Prostate gland (tissue), 2 donors: ENCODE results near the gene TRRAP.

ENCODE experiments used
- POLR2AphosphoS5 ChIP-seq: sonication (generic); formaldehyde crosslinking; IDR thresholded peaks from one replicate; pipeline ENCODE4 v1.6.1; 2017; ENCODE audit warnings: antibody characterized with exemption
- TF ChIP-seq, protein P1 (sequence below), 4 experiments: fragments of 200-600 bp in 2 of 4; fragments of 450-650 bp in 2 of 4; sonication (generic) in 2 of 4; IDR thresholded peaks; 1 replicate in 3 of 4; 2 replicates in 1 of 4; pipeline ENCODE4 v1.5.1; 2016 to 2019; ENCODE audit warnings: antibody characterized with exemption in 4 of 4, mild to moderate bottlenecking in 2 of 4, moderate library complexity in 2 of 4

DNA sequence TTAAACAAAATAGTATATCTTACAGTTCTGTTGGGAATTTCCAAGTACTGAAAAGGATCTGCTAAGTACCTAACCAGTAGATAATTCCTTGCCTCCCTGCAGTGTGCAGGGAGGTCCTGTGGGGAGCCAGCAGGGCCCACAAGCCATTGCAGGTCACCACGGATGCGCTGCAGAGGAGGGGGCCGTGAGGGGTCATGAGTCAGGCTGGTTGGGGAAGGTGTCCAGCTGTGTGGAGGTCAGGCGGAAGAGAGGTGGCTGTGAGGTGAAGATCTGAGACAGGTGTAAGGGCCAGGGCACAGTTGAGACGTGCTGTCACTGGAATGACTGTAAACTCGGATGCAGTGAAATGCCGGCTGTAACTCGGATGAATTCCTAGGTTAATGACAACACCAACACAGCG is 80.6 kb downstream of the TRRAP start:
- TF ChIP-seq, protein P1, sequence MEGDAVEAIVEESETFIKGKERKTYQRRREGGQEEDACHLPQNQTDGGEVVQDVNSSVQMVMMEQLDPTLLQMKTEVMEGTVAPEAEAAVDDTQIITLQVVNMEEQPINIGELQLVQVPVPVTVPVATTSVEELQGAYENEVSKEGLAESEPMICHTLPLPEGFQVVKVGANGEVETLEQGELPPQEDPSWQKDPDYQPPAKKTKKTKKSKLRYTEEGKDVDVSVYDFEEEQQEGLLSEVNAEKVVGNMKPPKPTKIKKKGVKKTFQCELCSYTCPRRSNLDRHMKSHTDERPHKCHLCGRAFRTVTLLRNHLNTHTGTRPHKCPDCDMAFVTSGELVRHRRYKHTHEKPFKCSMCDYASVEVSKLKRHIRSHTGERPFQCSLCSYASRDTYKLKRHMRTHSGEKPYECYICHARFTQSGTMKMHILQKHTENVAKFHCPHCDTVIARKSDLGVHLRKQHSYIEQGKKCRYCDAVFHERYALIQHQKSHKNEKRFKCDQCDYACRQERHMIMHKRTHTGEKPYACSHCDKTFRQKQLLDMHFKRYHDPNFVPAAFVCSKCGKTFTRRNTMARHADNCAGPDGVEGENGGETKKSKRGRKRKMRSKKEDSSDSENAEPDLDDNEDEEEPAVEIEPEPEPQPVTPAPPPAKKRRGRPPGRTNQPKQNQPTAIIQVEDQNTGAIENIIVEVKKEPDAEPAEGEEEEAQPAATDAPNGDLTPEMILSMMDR (IDR thresholded peaks at IDR 0.05) = no peak
- TF ChIP-seq POLR2AphosphoS5 = no peak
